Liver (tissue), 9 donors: Measurements from ENCODE around the gene DDX4. TPM values are rescaled to one million over a fixed set of nuclear protein-coding genes. Genes with fewer than 3 reads are reported as not detected.

Experiments
- DNase-seq: peaks from one replicate; pipeline ENCODE4 v3.0.0-alpha.2; 2017; ENCODE audit warnings: low spot score
- H3K27ac ChIP-seq, 2 donors: one replicate each; pipeline ENCODE4 v1.7.0; 2013; ENCODE audit warnings: inconsistent platforms in 2 of 2, low read length in 2 of 2, control low read depth in 1 of 2, low read depth in 1 of 2, mild to moderate bottlenecking in 1 of 2
- H3K27me3 ChIP-seq, 4 donors: one replicate each; pipeline versions ENCODE4 v1.6.1 to v1.7.0; 2013; ENCODE audit warnings: low read length in 3 of 4, inconsistent platforms in 1 of 4, mild to moderate bottlenecking in 1 of 4, moderate library complexity in 1 of 4; ENCODE audit not compliant: control insufficient read depth in 4 of 4, insufficient read depth in 4 of 4
- H3K36me3 ChIP-seq, 4 donors: one replicate each; pipeline versions ENCODE4 v1.6.1 to v1.7.0; 2013; ENCODE audit warnings: low read length in 3 of 4, mild to moderate bottlenecking in 3 of 4, low read depth in 1 of 4, moderate library complexity in 1 of 4; ENCODE audit not compliant: control insufficient read depth in 4 of 4, insufficient read depth in 3 of 4
- H3K4me1 ChIP-seq, 4 donors: one replicate each; pipeline versions ENCODE4 v1.6.1 to v1.7.0; 2013; ENCODE audit warnings: low read length in 3 of 4, mild to moderate bottlenecking in 3 of 4, moderate library complexity in 1 of 4; ENCODE audit not compliant: control insufficient read depth in 4 of 4, insufficient read depth in 4 of 4
- H3K4me3 ChIP-seq, 3 donors: one replicate each; pipeline versions ENCODE4 v1.6.1 to v1.7.0; 2013; ENCODE audit warnings: low read length in 3 of 3, control low read depth in 1 of 3, low read depth in 1 of 3, mild to moderate bottlenecking in 1 of 3
- H3K9ac ChIP-seq, 2 donors: one replicate each; pipeline ENCODE4 v1.7.0; 2013; ENCODE audit warnings: low read length in 2 of 2, mild to moderate bottlenecking in 2 of 2, moderate library complexity in 2 of 2, control low read depth in 1 of 2, low read depth in 1 of 2
- H3K9me3 ChIP-seq, 4 donors: one replicate each; pipeline versions ENCODE4 v1.6.1 to v1.7.0; 2013; ENCODE audit warnings: low read length in 3 of 4; ENCODE audit not compliant: control insufficient read depth in 4 of 4
- EGR1 ChIP-seq, 2 donors: IDR thresholded peaks; 2 replicates each; pipeline ENCODE4 v1.6.1; 2016 to 2018; ENCODE audit warnings: antibody characterized with exemption in 2 of 2, low read depth in 2 of 2
- FOXA1 ChIP-seq: IDR thresholded peaks from 2 replicates; pipeline ENCODE4 v1.6.1; 2016; ENCODE audit warnings: antibody characterized with exemption
- FOXA2 ChIP-seq: IDR thresholded peaks from 2 replicates; pipeline ENCODE4 v1.6.1; 2016; ENCODE audit warnings: antibody characterized with exemption
- GABPA ChIP-seq, 2 donors: IDR thresholded peaks in 1 of 2; conservative IDR thresholded peaks in 1 of 2; 2 replicates each; pipeline ENCODE4 v1.6.1; 2016; ENCODE audit warnings: antibody characterized with exemption in 2 of 2, mild to moderate bottlenecking in 1 of 2, moderate library complexity in 1 of 2
- HNF4A ChIP-seq, 2 donors: conservative IDR thresholded peaks; 2 replicates each; pipeline ENCODE4 v1.6.1; 2016; ENCODE audit warnings: antibody characterized with exemption in 2 of 2, mild to moderate bottlenecking in 2 of 2
- HNF4G ChIP-seq: IDR thresholded peaks from 2 replicates; pipeline ENCODE4 v1.6.1; 2016; ENCODE audit warnings: antibody characterized with exemption
- JUND ChIP-seq, 2 donors: IDR thresholded peaks; 2 replicates each; pipeline ENCODE4 v1.6.1; 2016; ENCODE audit warnings: antibody characterized with exemption in 2 of 2
- MAX ChIP-seq: IDR thresholded peaks from 2 replicates; pipeline ENCODE4 v1.6.1; 2016; ENCODE audit warnings: antibody characterized with exemption
- NR2F2 ChIP-seq: IDR thresholded peaks from 2 replicates; pipeline ENCODE4 v1.6.1; 2016; ENCODE audit warnings: antibody characterized with exemption
- RAD21 ChIP-seq, 2 donors: IDR thresholded peaks; 2 replicates each; pipeline ENCODE4 v1.6.1; 2016; ENCODE audit warnings: antibody characterized with exemption in 2 of 2, mild to moderate bottlenecking in 2 of 2
- RXRA ChIP-seq, 2 donors: IDR thresholded peaks; 2 replicates each; pipeline ENCODE4 v1.6.1; 2017 to 2018; ENCODE audit warnings: antibody characterized with exemption in 2 of 2, mild to moderate bottlenecking in 1 of 2
- SP1 ChIP-seq: IDR thresholded peaks from 2 replicates; pipeline ENCODE4 v1.6.1; 2018; ENCODE audit warnings: antibody characterized with exemption, mild to moderate bottlenecking
- TAF1 ChIP-seq: conservative IDR thresholded peaks from 2 replicates; pipeline ENCODE4 v1.6.1; 2016; ENCODE audit warnings: antibody characterized with exemption, mild to moderate bottlenecking
- YY1 ChIP-seq: IDR thresholded peaks from 2 replicates; pipeline ENCODE4 v1.6.1; 2016; ENCODE audit warnings: antibody characterized with exemption, mild to moderate bottlenecking
- ZBTB33 ChIP-seq: IDR thresholded peaks from 2 replicates; pipeline ENCODE4 v1.6.1; 2016; ENCODE audit warnings: antibody characterized with exemption
- WGBS: extraction: QIAGEN DNeasy Blood & Tissue Kit; methylation state at CpG from one replicate; pipeline ENCODE4 v1.1.7; 2013; 5-methylcytosine and 5-hydroxymethylcytosine counted together
- polyA plus RNA-seq, 2 donors: library from polyadenylated mRNA; stranded (reverse) in 1 of 2; unstranded in 1 of 2; fragments of 200-250 nt in 1 of 2; fragments of >200 nt in 1 of 2; fragmentation: Nextera tagmentation in 1 of 2; extraction: Ambion mirVana in 1 of 2; gene quantifications; one replicate each; pipeline versions ENCODE4 v1.2.1 to v1.2.3, GENCODE V29; 2013 to 2015
- total RNA-seq, 2 donors: library from RNA; depleted of rRNA; stranded (reverse); fragments of >200 nt; gene quantifications; one replicate each; pipeline ENCODE4 v1.2.3, GENCODE V29; 2014
- TF ChIP-seq, protein P1 (sequence below): IDR thresholded peaks from 2 replicates; pipeline ENCODE4 v1.6.1; 2016; ENCODE audit warnings: antibody characterized with exemption
- TF ChIP-seq, protein P2 (sequence below): fragments of 150-350 bp; IDR thresholded peaks from 2 replicates; pipeline ENCODE4 v1.5.1; 2017; ENCODE audit warnings: improper control_type of control experiment, low read depth, low read length; ENCODE audit not compliant: missing input control
- TF ChIP-seq, protein P3 (sequence below): IDR thresholded peaks from 2 replicates; pipeline ENCODE4 v1.6.1; 2016; ENCODE audit warnings: antibody characterized with exemption, mild to moderate bottlenecking
- donor health status: healthy.
- donor health status: healthy.
- donor health status: healthy.
- donor health status: healthy.
- donor health status: healthy.

The DDX4 gene
- total and polyA plus RNA-seq, 4 donors: not detected

- H3K9ac ChIP-seq: no peak overlapping the region
- H3K9me3 ChIP-seq: no peaks in the 10 kb centered on the region
- no peaks in the 10 kb centered on the region for H3K27me3 ChIP-seq
- no peak overlapping the region for H3K27ac ChIP-seq
- H3K4me1 ChIP-seq: no peaks in the 10 kb centered on the region
- TF ChIP-seq YY1 (no peak), SP1 (no peak), ZBTB33 (no peak), HNF4A (conservative IDR thresholded peaks at IDR 0.05) (no peak), MAX (no peak), JUND (IDR thresholded peaks at IDR 0.05) (no peak), RAD21 (IDR thresholded peaks at IDR 0.05) (no peak), NR2F2 (no peak), HNF4G (no peak), FOXA2 (no peak), EGR1 (IDR thresholded peaks at IDR 0.05; ENCODE audit: low read depth in 2 of 2) (no peak), FOXA1 (no peak), GABPA (IDR thresholded peaks at IDR 0.05 in 1 of 2, conservative IDR thresholded peaks at IDR 0.05 in 1 of 2) (no peak), TAF1 (no peak), RXRA (IDR thresholded peaks at IDR 0.05) (no peak)
- TF ChIP-seq, protein P1, sequence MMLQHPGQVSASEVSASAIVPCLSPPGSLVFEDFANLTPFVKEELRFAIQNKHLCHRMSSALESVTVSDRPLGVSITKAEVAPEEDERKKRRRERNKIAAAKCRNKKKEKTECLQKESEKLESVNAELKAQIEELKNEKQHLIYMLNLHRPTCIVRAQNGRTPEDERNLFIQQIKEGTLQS: no peak
- TF ChIP-seq, protein P2, sequence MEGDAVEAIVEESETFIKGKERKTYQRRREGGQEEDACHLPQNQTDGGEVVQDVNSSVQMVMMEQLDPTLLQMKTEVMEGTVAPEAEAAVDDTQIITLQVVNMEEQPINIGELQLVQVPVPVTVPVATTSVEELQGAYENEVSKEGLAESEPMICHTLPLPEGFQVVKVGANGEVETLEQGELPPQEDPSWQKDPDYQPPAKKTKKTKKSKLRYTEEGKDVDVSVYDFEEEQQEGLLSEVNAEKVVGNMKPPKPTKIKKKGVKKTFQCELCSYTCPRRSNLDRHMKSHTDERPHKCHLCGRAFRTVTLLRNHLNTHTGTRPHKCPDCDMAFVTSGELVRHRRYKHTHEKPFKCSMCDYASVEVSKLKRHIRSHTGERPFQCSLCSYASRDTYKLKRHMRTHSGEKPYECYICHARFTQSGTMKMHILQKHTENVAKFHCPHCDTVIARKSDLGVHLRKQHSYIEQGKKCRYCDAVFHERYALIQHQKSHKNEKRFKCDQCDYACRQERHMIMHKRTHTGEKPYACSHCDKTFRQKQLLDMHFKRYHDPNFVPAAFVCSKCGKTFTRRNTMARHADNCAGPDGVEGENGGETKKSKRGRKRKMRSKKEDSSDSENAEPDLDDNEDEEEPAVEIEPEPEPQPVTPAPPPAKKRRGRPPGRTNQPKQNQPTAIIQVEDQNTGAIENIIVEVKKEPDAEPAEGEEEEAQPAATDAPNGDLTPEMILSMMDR: no peak
- TF ChIP-seq, protein P3, sequence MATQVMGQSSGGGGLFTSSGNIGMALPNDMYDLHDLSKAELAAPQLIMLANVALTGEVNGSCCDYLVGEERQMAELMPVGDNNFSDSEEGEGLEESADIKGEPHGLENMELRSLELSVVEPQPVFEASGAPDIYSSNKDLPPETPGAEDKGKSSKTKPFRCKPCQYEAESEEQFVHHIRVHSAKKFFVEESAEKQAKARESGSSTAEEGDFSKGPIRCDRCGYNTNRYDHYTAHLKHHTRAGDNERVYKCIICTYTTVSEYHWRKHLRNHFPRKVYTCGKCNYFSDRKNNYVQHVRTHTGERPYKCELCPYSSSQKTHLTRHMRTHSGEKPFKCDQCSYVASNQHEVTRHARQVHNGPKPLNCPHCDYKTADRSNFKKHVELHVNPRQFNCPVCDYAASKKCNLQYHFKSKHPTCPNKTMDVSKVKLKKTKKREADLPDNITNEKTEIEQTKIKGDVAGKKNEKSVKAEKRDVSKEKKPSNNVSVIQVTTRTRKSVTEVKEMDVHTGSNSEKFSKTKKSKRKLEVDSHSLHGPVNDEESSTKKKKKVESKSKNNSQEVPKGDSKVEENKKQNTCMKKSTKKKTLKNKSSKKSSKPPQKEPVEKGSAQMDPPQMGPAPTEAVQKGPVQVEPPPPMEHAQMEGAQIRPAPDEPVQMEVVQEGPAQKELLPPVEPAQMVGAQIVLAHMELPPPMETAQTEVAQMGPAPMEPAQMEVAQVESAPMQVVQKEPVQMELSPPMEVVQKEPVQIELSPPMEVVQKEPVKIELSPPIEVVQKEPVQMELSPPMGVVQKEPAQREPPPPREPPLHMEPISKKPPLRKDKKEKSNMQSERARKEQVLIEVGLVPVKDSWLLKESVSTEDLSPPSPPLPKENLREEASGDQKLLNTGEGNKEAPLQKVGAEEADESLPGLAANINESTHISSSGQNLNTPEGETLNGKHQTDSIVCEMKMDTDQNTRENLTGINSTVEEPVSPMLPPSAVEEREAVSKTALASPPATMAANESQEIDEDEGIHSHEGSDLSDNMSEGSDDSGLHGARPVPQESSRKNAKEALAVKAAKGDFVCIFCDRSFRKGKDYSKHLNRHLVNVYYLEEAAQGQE: no peak
- H3K36me3 ChIP-seq: no peaks in the 10 kb centered on the region
- DNase-seq: no peak
- no peak overlapping the region for H3K4me3 ChIP-seq
- WGBS: 86% methylated on average over 2 of the region's 2 CpGs
Observed at GRCh38 chr5:55771175-55771655, 33.4 kb downstream of the DDX4 start.
